HG03558 (cell line): Measurements from ENCODE around the gene TCOF1.

Experiments
- ATAC-seq: cut with Tn5 transposase; IDR thresholded peaks from one replicate; pipeline ENCODE4 v1.9.1; 2021; ENCODE audit warnings: moderate number of reproducible peaks; ENCODE audit not compliant: unreplicated experiment; ENCODE audit errors: extremely low read depth

The TCOF1 gene, protein sequence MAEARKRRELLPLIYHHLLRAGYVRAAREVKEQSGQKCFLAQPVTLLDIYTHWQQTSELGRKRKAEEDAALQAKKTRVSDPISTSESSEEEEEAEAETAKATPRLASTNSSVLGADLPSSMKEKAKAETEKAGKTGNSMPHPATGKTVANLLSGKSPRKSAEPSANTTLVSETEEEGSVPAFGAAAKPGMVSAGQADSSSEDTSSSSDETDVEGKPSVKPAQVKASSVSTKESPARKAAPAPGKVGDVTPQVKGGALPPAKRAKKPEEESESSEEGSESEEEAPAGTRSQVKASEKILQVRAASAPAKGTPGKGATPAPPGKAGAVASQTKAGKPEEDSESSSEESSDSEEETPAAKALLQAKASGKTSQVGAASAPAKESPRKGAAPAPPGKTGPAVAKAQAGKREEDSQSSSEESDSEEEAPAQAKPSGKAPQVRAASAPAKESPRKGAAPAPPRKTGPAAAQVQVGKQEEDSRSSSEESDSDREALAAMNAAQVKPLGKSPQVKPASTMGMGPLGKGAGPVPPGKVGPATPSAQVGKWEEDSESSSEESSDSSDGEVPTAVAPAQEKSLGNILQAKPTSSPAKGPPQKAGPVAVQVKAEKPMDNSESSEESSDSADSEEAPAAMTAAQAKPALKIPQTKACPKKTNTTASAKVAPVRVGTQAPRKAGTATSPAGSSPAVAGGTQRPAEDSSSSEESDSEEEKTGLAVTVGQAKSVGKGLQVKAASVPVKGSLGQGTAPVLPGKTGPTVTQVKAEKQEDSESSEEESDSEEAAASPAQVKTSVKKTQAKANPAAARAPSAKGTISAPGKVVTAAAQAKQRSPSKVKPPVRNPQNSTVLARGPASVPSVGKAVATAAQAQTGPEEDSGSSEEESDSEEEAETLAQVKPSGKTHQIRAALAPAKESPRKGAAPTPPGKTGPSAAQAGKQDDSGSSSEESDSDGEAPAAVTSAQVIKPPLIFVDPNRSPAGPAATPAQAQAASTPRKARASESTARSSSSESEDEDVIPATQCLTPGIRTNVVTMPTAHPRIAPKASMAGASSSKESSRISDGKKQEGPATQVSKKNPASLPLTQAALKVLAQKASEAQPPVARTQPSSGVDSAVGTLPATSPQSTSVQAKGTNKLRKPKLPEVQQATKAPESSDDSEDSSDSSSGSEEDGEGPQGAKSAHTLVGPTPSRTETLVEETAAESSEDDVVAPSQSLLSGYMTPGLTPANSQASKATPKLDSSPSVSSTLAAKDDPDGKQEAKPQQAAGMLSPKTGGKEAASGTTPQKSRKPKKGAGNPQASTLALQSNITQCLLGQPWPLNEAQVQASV (N-terminal part only)

DNA sequence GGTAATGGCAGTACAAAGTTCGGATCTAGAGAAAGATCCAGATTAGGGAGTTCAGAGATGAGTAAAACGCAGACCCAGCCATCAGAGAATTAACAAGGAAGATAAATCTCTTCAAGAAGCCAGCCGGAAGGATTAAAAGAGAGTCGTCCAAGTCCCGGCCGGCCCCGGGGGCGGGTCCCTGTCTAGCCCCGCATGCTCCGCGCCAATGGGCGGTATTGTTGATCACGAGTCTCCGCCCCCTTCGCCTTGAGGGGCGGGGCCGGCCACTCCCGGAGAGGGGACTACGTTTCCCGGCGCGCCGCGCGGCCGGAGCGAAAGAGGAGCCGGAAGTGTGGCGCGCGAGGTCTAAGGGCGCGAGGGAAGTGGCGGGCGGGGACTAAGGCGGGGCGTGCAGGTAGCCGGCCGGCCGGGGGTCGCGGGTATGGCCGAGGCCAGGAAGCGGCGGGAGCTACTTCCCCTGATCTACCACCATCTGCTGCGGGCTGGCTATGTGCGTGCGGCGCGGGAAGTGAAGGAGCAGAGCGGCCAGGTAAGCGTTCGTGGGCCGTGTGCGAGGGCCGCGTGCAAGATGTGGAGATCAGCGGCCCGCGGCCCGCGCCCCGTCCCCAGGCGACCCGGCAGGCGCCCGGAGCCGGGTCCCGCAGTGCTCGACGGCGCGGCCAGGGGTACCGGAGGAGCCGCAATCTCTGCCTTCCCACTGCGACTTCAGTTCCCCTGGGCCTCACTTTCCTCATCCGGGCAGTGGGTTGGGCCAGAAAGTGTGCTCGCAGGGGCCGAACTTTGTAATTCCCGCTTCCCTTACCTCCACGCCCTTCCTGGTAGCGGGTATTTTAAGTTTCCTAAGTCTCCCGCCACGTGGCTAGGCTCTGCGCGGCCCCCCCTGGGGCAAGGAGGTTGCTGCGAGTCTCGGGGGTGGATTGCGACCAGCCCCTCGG is at the start of gene TCOF1:
Gene TCOF1 (plus strand): TSS at position 372 of the 935 bp plus-strand sequence. CDS start 50 bp downstream, at position 422.
- peak; percentile 96 for ATAC-seq

DNA sequence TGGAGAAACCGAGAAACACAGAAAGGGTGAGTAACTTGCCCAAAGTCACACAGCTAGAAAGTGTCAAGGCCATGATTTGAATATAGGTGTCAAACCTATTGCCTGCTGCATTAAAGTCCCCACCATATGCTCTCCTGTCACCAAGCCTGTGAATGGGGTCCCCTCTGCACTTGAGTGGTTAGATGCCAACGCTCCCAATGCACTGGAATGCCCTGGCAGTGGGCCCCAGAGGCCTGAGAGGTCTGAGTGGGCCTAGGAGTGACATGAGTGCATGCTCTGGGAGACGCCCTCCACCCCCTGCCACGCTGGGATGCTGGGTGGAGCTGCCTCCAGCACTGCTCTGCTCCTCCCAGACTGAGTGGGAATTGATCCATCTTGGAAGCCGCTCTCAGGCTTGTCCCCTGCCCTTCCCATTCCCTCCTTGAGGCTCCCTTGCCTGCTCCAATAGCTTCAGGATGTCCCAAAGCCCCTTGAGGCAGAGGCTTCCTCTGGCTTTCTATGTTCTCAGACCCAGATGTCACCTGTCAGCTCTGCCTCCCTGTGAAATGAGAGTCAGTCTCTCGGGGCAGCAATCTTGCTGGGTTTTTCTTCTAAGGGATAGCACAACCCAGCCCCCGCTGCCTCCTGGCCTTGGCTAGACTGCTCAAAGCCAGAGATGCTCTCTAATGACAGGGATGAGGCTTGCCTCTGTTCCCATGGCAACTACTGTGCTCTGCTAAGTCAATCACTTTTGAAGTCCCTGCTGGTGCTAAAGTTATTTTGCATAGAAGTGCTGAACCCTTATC is 48.2 kb upstream of the TCOF1 start:
- ATAC-seq: no peak

DNA sequence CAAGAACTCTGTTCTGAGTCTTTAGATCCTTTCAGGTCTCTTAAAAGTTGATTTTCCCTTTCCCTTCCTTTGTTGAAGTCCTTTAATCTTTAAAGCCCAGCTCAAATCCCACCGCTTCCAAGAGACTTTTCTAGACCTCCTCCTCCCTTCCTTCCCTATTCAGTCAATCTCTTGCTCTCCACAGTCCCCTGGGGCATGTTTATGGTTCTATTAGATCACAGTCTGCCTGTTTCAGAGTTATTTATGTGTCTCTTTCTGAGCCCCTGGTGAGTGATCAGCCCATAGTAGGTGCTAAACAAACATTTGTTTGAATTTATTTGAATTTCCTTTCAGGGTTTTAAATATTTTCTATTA is 47.6 kb upstream of the TCOF1 start:
- no peak for ATAC-seq

DNA sequence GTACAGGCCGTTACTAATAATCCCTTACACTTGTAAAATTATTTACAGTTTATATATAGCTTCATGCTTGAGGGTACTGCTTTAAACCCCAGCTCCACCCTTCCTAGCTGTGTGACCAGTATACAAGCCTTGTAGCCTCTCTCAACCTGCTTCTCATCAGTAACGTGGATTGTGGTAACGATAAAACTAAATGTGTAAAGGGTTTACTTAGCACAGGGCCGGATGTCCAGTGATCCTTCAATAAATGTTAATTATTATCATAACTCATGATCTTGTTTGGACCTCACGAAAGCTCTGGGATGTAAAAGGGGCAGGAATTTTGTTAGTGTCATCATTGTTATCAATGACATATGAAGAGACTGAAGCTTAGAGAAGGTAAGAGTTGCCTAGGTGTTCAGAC is 47.3 kb upstream of the TCOF1 start:
- no peak for ATAC-seq

DNA sequence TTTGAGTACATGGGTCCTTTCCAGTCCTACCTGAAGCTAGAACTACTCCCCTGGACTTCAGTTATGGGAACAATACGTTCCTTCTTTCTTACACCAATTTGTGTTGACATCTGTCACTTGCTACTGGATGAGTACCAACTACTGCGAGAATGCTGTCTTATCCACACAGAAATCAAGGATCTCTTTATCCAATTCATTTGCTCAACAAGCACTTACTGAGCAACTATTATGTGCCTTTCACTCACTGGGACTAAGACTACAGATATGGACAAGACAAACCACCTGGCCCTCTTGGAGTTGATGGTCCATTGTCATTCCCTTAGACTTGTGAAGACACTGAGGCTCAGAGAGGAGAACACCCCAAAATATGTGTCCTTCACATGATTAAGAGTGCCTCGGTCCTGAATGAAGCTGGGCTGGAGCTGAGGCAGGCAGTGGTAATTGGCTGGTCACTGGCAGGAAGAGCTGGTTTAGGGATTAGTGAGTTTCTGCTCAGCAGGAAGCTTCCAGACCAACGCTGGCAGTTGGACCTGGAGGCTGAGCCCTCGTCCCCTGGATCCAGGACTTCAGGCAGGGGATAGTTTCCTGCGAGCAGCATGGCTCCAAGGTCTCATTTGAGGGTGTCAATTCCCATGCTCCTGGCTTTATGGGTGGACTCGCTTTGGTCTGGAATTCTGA is 46.3 kb upstream of the TCOF1 start:
- no peak for ATAC-seq

DNA sequence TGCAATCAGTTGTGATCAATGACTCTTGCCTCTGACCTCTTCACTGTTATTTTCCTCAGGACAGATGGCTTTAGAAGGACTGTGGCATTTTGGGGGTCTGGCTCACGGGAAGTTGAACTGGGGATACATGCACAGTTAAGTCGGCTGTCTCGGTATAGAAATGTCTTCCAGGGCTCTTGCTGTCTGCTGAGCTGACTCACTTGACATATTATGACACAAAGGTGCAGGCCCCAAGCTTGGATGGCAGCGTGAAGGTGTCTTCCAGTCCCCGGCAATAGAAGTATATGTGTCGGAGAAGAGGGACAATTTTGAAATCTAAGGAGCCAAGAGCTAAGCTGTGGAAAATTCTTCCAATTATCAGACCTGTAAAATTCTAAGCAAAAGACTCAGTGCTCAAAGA is 45.0 kb upstream of the TCOF1 start:
- ATAC-seq: no peak

DNA sequence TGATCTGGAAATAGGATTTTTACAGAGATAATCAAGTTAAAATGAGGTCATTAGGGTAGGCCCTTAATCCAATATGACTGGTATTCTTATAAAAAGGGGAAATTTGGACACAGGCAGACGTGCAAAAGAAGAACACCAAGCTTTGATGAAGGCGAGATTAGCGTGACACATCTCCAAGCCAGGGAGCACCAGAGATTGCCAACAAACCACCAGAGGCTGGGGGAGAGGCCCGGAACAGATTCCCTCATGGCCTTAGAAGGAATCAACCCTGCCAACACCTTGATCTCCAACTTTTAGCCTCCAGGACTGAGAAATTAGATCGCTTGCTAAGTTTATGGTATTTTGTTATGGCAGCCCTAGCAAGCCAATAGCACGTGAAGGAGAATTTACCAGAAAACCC is 44.0 kb upstream of the TCOF1 start:
- ATAC-seq: no peak

DNA sequence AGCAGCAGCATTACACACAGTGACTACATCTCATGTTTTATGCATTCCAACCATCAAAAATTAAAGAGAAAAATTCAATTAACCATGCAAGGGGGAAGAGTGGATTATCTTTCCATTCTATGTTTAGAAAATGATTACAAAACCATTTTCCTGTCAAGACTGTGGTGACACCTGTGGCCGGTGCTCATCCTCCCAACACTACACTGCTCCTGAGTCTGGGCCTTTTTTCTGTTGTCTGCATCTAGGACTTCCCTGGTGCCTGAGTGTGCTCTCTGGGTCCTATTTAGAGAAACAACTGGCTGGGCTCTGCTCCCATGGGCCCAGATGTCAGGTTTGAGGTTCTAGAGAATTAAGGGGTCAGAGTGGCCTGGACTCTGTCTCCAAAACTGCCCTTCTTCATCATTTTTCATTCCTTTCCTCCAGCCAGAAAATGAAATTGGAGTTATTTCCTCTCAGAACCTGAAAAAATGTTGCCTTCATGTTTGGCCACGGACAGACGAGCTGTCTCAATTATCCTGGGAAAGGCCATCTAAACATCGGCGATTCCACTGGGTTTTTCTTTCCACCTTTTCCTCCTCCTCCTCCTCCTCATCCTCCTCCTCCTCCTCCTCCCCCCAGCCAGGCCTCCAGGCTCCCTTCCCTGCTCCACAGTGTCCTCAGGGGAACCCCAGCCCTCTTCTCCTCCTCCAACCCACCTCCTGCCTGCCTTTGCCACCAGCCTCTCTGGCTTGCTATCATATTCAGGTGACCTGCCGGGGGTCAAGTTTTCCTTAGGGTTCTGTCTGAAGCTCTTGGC is 43.4 kb upstream of the TCOF1 start:
- no peak for ATAC-seq

DNA sequence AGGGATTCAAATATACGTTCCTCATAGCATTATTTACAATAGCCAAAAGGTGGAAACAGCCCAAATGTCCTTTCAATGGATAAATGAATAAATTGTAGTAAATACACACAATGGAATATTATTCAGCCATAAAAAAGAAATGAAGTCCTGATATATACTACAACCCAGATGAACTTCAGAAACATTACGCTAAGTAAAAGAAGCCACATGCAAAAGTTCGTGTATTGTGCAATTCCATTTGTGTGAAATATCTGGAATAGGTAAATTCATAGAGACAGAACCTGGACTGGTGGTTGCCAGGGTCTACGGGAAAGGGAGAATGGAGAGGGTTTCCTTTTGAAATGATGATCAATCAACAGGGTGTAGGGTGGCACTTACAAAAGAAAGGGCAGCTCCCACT is 42.3 kb upstream of the TCOF1 start:
- no peak for ATAC-seq

DNA sequence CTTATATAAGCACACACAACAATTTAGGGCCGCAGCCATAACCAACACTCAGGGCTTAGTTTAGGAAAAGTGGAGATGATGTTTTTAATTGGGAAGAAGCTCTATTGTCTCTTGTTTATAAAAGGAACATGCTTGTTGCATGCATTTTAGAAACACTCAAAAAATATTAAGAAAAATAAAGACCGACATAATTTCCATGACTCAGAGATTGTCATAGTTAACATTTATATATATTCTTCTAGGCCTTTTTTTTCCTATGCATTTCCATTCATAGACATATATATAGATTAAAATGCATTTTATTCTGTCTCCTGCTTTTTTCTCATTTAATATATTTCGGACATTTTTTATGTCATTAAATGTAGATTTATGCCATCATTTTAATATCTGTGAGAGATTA is 41.2 kb upstream of the TCOF1 start:
- ATAC-seq: no peak

DNA sequence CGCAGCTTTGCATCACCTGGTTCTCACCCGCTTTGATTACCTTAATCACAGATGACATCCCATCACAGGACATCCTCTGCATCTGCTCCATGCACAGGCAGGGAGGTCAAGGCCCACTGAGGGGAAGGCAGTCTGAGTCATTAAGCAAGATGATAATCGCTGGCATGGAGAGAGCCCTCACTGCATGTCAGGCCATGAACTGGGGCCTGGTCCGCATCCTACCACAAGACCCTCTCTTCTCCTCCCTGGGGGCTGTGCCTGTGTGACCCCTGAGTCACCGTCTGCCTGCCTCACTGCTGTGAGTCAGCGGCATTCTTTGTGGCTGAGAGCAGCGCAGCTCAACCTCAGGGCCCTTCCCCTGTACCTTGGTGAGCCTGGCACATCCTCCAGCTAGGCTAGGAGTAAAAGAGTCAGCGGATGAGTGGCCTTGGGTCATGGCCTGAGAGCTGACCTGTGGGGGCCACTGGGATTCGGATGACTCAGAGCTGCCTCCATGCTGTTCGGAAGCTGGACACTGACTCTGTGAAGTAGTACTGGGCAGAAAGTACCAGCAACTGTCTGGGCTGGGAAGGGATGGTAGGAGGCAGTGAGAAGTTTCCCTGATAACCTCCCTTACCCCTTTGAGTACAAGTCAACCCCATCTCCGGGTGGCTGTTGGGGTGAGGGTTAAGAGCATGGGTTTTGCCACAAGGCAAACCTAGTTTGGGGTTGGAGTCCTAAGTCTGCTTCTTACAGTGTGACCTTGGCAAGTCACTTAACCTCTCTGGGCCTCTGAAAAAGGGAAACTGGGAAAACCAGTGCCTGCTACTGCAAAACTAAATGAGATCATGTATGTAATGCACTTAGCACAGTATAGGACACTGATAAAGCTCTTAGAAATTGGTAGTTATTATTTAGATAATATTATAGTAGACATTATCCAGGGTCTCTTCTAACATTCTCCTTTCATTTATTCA is 40.2 kb upstream of the TCOF1 start:
- ATAC-seq: no peak

DNA sequence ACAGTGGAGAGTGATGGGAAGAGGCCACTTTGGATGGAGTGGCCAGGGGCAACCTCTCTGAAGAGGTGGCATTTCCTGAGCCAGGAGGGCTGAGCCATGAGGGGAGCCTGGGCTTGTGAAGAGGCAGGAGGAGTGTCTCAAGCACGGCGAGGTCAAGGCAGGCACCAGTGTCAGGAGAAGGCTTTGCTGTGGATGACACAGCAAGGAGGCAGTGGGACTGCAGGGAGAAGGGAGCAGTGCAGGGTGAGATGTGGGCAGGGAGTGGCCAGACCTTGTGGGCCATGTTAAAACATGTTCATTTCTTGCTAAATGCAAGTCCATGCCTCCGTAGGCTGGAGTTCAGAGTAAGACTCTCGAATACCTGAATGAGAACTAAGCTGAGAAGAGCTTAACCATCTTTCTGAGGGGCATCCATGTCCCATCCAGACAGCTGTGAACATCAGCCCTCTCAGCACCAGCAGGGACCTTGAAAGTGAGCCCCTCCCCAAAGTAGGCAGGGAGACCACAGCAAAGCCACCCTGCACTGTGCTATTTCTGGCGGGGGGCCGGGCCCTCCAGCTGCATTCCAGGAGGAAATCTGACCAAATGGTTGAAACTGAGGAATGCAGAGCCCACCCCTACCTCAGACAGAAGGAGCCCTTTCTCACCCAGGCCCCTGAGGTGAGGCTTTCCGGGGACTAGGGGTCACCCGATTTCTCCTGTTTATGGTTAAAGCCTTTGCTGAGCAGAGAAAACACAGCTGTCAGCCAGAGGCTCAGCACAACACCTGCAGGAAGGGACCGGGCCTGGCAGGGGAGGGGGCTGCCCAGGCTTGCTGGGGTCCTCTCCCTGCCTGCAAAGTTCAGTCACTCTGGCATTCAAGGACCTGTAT is 38.6 kb upstream of the TCOF1 start:
- ATAC-seq: no peak

DNA sequence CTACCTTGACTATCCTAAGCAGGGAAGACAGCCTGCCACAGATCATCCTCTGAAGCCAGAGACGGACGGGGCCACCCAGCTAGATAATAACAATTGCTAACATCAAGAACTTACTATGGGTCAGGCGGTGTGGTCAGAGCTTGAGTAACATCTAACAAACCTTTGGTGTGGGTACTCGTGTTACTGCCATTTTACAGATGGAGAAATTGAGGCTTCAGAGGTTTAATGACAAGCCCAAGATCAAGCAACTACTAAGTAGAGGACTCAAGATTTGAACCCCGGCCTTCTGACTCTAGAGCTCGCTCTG is 38.1 kb upstream of the TCOF1 start:
- ATAC-seq: no peak

DNA sequence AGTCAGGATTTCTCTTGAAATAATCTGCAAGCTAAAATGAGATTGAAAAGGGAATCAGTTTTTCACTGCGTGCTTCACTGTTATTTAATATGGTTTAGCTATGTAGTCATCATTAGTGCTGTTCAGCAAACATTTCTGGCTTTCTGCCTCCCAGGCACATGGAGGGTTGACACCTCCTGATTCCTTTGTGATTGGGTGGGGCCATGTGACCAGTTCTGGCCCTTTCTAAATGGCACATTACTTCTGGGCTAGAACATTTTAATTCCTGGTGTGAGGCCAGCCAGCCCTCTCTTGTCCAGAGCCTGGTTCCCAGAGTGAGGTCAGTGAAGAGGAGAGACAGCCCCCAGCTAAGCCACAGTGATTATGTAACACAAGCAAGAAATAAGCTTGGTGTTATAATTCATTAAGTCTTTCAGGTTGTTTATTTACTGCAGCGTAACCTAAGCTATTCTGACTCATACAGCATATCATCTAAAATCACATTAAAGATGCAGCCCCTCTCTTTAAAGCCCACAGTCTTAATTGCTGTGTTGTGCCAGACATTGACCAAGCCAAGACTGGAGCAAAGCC is 37.4 kb upstream of the TCOF1 start:
- no peak for ATAC-seq

DNA sequence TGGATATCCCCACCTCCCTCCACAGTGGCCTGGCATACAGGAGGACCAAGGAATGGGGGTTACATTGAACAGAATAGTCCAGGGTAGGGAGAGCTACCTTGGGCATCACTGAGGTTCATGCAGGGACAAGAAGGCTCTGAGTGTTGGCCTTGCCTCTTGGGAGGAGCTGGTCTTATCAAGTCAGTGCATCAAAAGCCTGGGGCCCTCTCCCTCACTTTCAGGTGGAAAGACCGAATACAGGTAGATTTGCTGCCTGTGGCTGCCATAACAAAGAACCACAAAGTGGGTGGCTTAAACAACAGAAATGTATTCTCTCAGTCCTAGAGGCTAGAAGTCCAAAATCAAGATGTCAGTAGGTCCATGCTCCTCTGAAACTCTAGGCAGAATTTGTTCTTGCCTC is 36.3 kb upstream of the TCOF1 start:
- no peak for ATAC-seq
